ENCODE results near the gene NOP14.

NOP14 gene

GRCh38 chr4:2931512-2932301 is 31.5 kb downstream of the NOP14 start:
- Histone ChIP-seq H3K79me2 (ENCODE audit: control insufficient read depth, low read length) (peaks cover 36% of the 10 kb centered on the region), H3K4me1 (ENCODE audit: control insufficient read depth, low read length) (peaks cover 43% of the 10 kb centered on the region), H3K27ac (ENCODE audit: low read depth, low read length) (peak overlapping the region; percentile 69), H3F3A (ENCODE audit: control insufficient read depth, insufficient read depth) (peaks cover 13% of the 10 kb centered on the region), H3K4me3 (ENCODE audit: low read length) (peak overlapping the region; percentile 76), H3K9me3 (ENCODE audit: control insufficient read depth, insufficient read depth, low read length) (no peaks in the 10 kb centered on the region), H3K36me3 (ENCODE audit: control insufficient read depth, low read length) (peaks cover 45% of the 10 kb centered on the region), H4K20me1 (ENCODE audit: control insufficient read depth, insufficient read depth, low read depth, low read length) (no peaks in the 10 kb centered on the region), H3K4me2 (ENCODE audit: low read length) (peak overlapping the region; percentile 84), H3K9me2 (replicated peaks; ENCODE audit: control insufficient read depth, low read length) (no peaks in the 10 kb centered on the region), H3K27me3 (ENCODE audit: control insufficient read depth, low read length) (no peaks in the 10 kb centered on the region)
- TF ChIP-seq CTCF (IDR thresholded peaks at IDR 0.05; ENCODE audit: low read depth, low read length, poor library complexity, severe bottlenecking), result peak; percentile 75
- TF ChIP-seq EZH2phosphoT487 (IDR thresholded peaks at IDR 0.05; ENCODE audit: borderline replicate concordance, low read length), result no peak

GRCh38 chr4:2930758-2931511 is 32.3 kb downstream of the NOP14 start:
- H3K4me3 ChIP-seq (ENCODE audit: low read length), result peak overlapping the region; percentile 76
- no peaks in the 10 kb centered on the region for H3K27me3 ChIP-seq (ENCODE audit: control insufficient read depth, low read length)
- H4K20me1 ChIP-seq (ENCODE audit: control insufficient read depth, insufficient read depth, low read depth, low read length), result no peaks in the 10 kb centered on the region
- peaks cover 5% of the 10 kb centered on the region for H3F3A ChIP-seq (ENCODE audit: control insufficient read depth, insufficient read depth)
- peak overlapping the region; percentile 84 for H3K4me2 ChIP-seq (ENCODE audit: low read length)
- H3K79me2 ChIP-seq (ENCODE audit: control insufficient read depth, low read length), result peaks cover 30% of the 10 kb centered on the region
- H3K9me2 ChIP-seq (replicated peaks; ENCODE audit: control insufficient read depth, low read length), result no peaks in the 10 kb centered on the region
- no peaks in the 10 kb centered on the region for H3K9me3 ChIP-seq (ENCODE audit: control insufficient read depth, insufficient read depth, low read length)
- H3K36me3 ChIP-seq (ENCODE audit: control insufficient read depth, low read length), result peaks cover 37% of the 10 kb centered on the region
- no peak for TF ChIP-seq CTCF (IDR thresholded peaks at IDR 0.05; ENCODE audit: low read depth, low read length, poor library complexity, severe bottlenecking)
- H3K4me1 ChIP-seq (ENCODE audit: control insufficient read depth, low read length), result peaks cover 35% of the 10 kb centered on the region
- peak overlapping the region; percentile 69 for H3K27ac ChIP-seq (ENCODE audit: low read depth, low read length)

GRCh38 chr4:2930135-2930757 is 33.0 kb downstream of the NOP14 start:
- no peak overlapping the region for H3K4me3 ChIP-seq (ENCODE audit: low read length)
- no peaks in the 10 kb centered on the region for H3K27me3 ChIP-seq (ENCODE audit: control insufficient read depth, low read length)
- H3K4me2 ChIP-seq (ENCODE audit: low read length), result no peak overlapping the region
- no peaks in the 10 kb centered on the region for H3K9me3 ChIP-seq (ENCODE audit: control insufficient read depth, insufficient read depth, low read length)
- peaks cover 5% of the 10 kb centered on the region; the same call in 1 of the 2 replicates for H3F3A ChIP-seq (ENCODE audit: control insufficient read depth, insufficient read depth)
- peaks cover 34% of the 10 kb centered on the region for H3K36me3 ChIP-seq (ENCODE audit: control insufficient read depth, low read length)
- H3K79me2 ChIP-seq (ENCODE audit: control insufficient read depth, low read length), result peaks cover 23% of the 10 kb centered on the region
- no peaks in the 10 kb centered on the region for H3K9me2 ChIP-seq (replicated peaks; ENCODE audit: control insufficient read depth, low read length)
- peaks cover 31% of the 10 kb centered on the region for H3K4me1 ChIP-seq (ENCODE audit: control insufficient read depth, low read length)
- TF ChIP-seq EZH2phosphoT487 (IDR thresholded peaks at IDR 0.05; ENCODE audit: borderline replicate concordance, low read length) (no peak), CTCF (IDR thresholded peaks at IDR 0.05; ENCODE audit: low read depth, low read length, poor library complexity, severe bottlenecking) (no peak)
- no peaks in the 10 kb centered on the region for H4K20me1 ChIP-seq (ENCODE audit: control insufficient read depth, insufficient read depth, low read depth, low read length)
- no peak overlapping the region for H3K27ac ChIP-seq (ENCODE audit: low read depth, low read length)
